Measurements from ENCODE around the gene DDX54. TPM values are rescaled to one million over a fixed set of nuclear protein-coding genes. Genes with fewer than 3 reads are reported as not detected.

The DDX54 gene
- total RNA-seq, 1 donor from 2014 or later, result 34.7 TPM

DNA sequence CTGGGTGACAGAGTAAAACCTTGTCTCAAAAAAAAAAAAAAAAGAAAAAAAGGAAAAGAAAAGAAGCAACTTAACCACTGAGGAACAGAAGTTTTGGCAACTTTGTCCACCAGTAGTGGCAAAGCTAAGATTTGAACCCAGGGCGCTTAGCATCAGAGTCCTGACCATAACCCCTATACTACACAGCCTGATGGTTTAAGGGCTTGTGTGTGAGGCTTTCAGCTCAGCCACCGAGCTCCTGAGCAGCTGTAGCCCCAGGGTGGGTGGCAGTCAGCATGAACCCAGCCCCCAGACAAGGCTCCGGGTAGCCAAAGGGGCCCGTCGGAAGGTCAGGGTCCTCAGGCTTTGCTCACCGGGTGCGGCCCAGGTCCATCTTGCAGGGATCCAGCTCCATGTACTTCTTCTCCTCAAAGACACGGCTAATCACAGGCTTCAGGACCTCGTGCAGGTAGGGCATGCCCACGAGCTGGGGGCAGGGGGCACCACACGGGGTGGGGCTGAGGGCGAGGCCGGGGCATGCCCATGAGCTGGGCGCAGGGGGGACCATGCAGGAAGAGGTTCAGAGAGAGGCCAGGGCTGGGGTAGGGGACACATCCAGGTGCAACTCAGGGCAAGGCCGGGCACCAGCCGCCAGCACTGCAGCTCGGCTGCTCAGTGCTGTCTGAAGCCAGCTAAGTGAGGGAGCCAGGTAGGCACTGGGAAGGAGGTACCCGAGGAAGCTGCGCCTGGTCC lies 70.7 kb downstream of the DDX54 start:
- no peaks in the 10 kb centered on the region for H3K4me1 ChIP-seq
- no peak for DNase-seq
- H3K9me3 ChIP-seq (replicated peaks), result no peaks in the 10 kb centered on the region
- no peaks in the 10 kb centered on the region for H3K36me3 ChIP-seq
- H3K27ac ChIP-seq (replicated peaks), result no peak overlapping the region
- no peak overlapping the region for H3K4me3 ChIP-seq
- intact Hi-C loops (cut with micrococcal nuclease), result no loop called here
- peaks cover 78% of the 10 kb centered on the region for H3K27me3 ChIP-seq (ENCODE audit: low read depth)
- TF ChIP-seq, protein P1, sequence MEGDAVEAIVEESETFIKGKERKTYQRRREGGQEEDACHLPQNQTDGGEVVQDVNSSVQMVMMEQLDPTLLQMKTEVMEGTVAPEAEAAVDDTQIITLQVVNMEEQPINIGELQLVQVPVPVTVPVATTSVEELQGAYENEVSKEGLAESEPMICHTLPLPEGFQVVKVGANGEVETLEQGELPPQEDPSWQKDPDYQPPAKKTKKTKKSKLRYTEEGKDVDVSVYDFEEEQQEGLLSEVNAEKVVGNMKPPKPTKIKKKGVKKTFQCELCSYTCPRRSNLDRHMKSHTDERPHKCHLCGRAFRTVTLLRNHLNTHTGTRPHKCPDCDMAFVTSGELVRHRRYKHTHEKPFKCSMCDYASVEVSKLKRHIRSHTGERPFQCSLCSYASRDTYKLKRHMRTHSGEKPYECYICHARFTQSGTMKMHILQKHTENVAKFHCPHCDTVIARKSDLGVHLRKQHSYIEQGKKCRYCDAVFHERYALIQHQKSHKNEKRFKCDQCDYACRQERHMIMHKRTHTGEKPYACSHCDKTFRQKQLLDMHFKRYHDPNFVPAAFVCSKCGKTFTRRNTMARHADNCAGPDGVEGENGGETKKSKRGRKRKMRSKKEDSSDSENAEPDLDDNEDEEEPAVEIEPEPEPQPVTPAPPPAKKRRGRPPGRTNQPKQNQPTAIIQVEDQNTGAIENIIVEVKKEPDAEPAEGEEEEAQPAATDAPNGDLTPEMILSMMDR (IDR thresholded peaks at IDR 0.05; ENCODE audit: borderline replicate concordance), result no peak

DNA sequence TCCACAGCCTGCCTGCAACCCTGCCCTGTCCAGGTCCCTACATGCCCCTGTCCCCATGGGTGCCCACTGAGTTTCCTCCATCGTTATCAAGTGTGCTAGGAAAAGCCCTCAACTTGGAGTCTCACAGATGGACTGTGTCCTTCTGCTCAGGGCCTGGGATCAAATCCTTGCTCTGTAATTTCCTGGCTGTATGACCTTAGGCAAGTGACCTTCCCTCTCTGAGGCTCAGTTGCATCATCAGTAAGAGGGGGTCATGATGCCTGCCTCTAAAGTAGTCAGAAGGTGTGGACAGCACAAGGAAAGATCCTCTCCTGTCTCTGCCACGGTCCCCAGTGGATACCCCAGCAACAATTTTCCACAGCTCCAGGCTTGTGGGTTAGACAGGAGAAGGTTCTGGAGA lies 71.9 kb downstream of the DDX54 start:
- intact Hi-C loops (cut with micrococcal nuclease), result no loop called here
- no peaks in the 10 kb centered on the region for H3K36me3 ChIP-seq
- no peak for DNase-seq
- peaks cover 72% of the 10 kb centered on the region for H3K27me3 ChIP-seq (ENCODE audit: low read depth)
- no peak overlapping the region for H3K27ac ChIP-seq (replicated peaks)
- H3K4me3 ChIP-seq, result no peak overlapping the region
- H3K4me1 ChIP-seq, result no peaks in the 10 kb centered on the region
- H3K9me3 ChIP-seq (replicated peaks), result no peaks in the 10 kb centered on the region
- TF ChIP-seq, protein P1 (IDR thresholded peaks at IDR 0.05; ENCODE audit: borderline replicate concordance), result no peak

DNA sequence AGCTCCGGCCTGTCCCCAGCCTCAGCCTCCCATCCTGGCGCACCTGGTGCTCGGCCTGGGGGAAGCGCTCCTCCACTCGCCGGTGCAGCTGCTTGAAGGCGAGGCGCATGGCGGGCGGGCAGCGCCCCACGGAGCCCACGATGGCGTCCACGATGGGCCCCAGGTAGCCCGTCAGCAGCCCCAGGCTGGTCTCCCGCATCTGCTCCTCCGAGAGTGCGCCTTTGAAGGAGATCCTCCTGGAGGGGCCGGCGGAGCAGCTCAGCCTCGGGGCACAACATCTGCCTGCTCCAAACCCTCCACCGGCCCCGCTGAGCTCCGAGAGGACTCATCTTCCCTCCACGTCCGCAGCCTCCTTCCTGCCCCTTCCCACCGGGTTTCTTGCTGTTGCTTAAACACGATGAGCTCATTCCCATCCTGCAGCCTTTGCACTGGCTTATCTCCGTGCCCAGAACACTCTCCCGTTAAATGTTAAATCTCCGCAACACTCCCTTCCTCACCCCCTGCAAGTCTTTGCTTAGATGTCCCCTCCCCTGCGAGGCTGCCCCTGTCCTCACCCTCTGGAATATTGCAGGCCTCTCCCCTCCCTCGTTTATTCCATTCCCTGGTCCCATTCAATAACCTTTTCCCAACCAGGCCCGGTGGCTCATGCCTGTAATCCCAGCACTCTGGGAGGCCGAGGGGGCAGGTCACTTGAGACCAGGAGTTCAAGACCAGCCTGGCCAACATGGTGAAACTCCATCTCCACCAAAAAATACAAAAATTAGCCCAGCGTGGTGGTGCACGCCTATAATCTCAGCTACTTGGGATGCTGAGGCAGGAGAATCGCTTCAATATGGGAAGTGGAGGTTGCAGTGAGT lies 73.0 kb downstream of the DDX54 start:
- Histone ChIP-seq H3K27ac (replicated peaks) (no peak overlapping the region), H3K9me3 (replicated peaks) (no peaks in the 10 kb centered on the region), H3K27me3 (ENCODE audit: low read depth) (peaks cover 72% of the 10 kb centered on the region), H3K4me3 (no peak overlapping the region), H3K36me3 (no peaks in the 10 kb centered on the region), H3K4me1 (no peaks in the 10 kb centered on the region)
- no peak for DNase-seq
- TF ChIP-seq, protein P1 (IDR thresholded peaks at IDR 0.05; ENCODE audit: borderline replicate concordance), result no peak
- intact Hi-C loops (cut with micrococcal nuclease), result no loop called here

DNA sequence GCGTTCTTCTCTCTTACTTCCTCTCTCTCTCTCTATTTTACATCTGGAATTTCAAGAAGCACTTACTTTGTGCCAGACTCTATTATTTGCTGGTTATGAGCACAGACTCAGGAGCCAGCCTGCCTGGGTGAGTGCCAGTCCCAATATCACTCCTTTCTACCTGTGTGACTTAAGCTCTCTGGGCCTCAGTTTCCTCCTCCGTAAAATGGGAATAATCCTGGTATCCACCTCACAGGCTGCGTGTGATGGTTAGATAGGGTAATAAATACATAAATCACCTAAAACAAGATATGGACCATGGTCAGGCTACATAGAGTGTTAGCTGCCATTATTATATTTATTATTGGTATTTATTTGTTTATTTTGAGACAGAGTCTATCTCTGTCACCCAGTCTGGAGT lies 74.0 kb downstream of the DDX54 start:
- intact Hi-C loops (cut with micrococcal nuclease), result no loop called here
- TF ChIP-seq, protein P1 (IDR thresholded peaks at IDR 0.05; ENCODE audit: borderline replicate concordance), result no peak
- Histone ChIP-seq H3K27me3 (ENCODE audit: low read depth) (peaks cover 65% of the 10 kb centered on the region), H3K4me3 (no peak overlapping the region), H3K4me1 (no peaks in the 10 kb centered on the region), H3K9me3 (replicated peaks) (no peaks in the 10 kb centered on the region), H3K27ac (replicated peaks) (no peak overlapping the region), H3K36me3 (no peaks in the 10 kb centered on the region)
- DNase-seq, result no peak

DNA sequence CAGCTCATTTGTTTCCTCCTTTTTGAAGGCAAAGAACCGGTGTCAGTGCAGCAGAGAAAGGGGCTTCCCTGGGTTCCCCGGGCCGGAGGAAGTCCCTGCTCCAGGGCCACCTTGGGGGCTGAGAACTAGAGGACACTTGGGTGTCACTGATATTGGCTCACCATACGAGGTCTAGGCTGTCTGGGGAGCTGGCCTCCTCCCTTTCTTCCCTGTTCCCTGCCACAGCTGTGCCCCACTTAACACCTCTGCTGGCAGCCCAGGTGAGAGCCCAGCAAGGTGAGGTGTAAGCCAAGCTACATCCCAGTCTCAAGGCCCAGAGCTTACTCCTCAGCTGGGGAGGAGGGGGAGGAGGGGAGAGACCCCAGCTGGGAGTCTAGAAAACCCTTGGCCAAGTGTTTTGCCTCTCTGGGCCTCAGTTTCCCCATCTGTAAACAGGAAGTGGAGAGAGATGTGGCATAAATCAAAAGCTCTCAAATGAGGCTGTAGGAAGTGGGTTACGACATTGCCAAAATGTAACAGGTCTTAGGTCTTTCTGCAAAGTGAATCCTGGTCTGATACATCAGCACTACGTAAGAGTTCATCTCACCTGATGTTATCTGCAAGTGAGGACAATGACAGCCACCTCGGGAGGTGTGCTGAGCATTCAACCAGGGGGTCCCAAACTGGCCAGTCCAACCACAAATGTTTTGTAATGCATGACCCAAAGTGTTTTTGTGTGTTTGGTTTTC lies 75.2 kb downstream of the DDX54 start:
- TF ChIP-seq, protein P1 (IDR thresholded peaks at IDR 0.05; ENCODE audit: borderline replicate concordance), result no peak
- no peak overlapping the region for H3K4me3 ChIP-seq
- DNase-seq, result no peak
- intact Hi-C loops (cut with micrococcal nuclease), result no loop called here
- H3K27ac ChIP-seq (replicated peaks), result no peak overlapping the region
- H3K36me3 ChIP-seq, result no peaks in the 10 kb centered on the region
- H3K4me1 ChIP-seq, result no peaks in the 10 kb centered on the region
- peaks cover 62% of the 10 kb centered on the region for H3K27me3 ChIP-seq (ENCODE audit: low read depth)
- H3K9me3 ChIP-seq (replicated peaks), result no peaks in the 10 kb centered on the region
